B cell (primary cell): ENCODE measurements around the gene FBXL16. TPM values are rescaled to one million over a fixed set of nuclear protein-coding genes. Genes with fewer than 3 reads are reported as not detected.

Experiments
- ATAC-seq: fragments of 200-7000 bp; cut with Tn5 transposase; one replicate; pipeline ENCODE4 v1.10.0; 2021; ENCODE audit warnings: low read depth, mild to moderate bottlenecking, moderate number of reproducible peaks, moderate library complexity
- CTCF ChIA-PET: fragments of 350-600 bp; sonication (Branson Sonifier 250); formaldehyde crosslinking; loops from one replicate; lab custom pipeline; 2021; ENCODE audit warnings: antibody characterized with exemption, inconsistent platforms; lab: Charles Lee
- POLR2A ChIA-PET: fragments of 350-600 bp; sonication (Branson Sonifier 250); formaldehyde crosslinking; loops from one replicate; lab custom pipeline; 2021; ENCODE audit warnings: antibody characterized with exemption; lab: Charles Lee
- DNase-seq: peaks from one replicate; pipeline ENCODE4 v3.0.0; 2013
- H2AFZ ChIP-seq: 2 replicates; pipeline ENCODE4 v1.6.1; 2012; ENCODE audit warnings: mild to moderate bottlenecking, low read depth, low read length; ENCODE audit not compliant: insufficient read depth, poor library complexity, severe bottlenecking
- H3K27ac ChIP-seq, 2 donors: 1 replicate in 1 of 2; 2 replicates in 1 of 2; pipeline ENCODE4 v1.5.1; 2012 to 2013; ENCODE audit warnings: low read length in 2 of 2, mild to moderate bottlenecking in 2 of 2, moderate library complexity in 1 of 2
- H3K27me3 ChIP-seq, 4 experiments: fragments of 200-600 bp in 1 of 4; sonication (generic) in 1 of 4; replicated peaks in 1 of 4; 1 replicate in 2 of 4; 2 replicates in 2 of 4; pipeline versions ENCODE4 v1.6.1 to v1.7.0; 2013 to 2016; ENCODE audit warnings: low read length in 3 of 4, mild to moderate bottlenecking in 2 of 4, mixed read lengths in 1 of 4, moderate library complexity in 1 of 4; ENCODE audit not compliant: insufficient read depth in 4 of 4, control insufficient read depth in 3 of 4; ENCODE audit errors: control extremely low read depth in 1 of 4
- H3K36me3 ChIP-seq, 2 experiments: replicated peaks in 1 of 2; 1 replicate in 1 of 2; 2 replicates in 1 of 2; pipeline versions ENCODE4 v1.6.1 to v1.7.1; 2013; ENCODE audit warnings: low read length in 1 of 2; ENCODE audit not compliant: insufficient read depth in 2 of 2, control insufficient read depth in 1 of 2; ENCODE audit errors: control extremely low read depth in 1 of 2, extremely low read depth in 1 of 2
- H3K4me1 ChIP-seq, 2 donors: fragments of 200-600 bp in 1 of 2; sonication (generic) in 1 of 2; 1 replicate in 1 of 2; 2 replicates in 1 of 2; pipeline versions ENCODE4 v1.5.1 to v1.6.1; 2013 to 2017; ENCODE audit warnings: low read length in 2 of 2; ENCODE audit not compliant: control insufficient read depth in 2 of 2, insufficient read depth in 2 of 2
- H3K4me2 ChIP-seq: replicated peaks from 2 replicates; pipeline ENCODE3; 2012; ENCODE audit warnings: mild to moderate bottlenecking, low read depth, low read length; ENCODE audit not compliant: poor library complexity, severe bottlenecking
- H3K4me3 ChIP-seq, 5 experiments: fragments of 200-600 bp in 1 of 5; sonication (generic) in 1 of 5; 1 replicate in 3 of 5; 2 replicates in 2 of 5; pipeline versions ENCODE4 v1.5.1 to v1.7.0; 2011 to 2016; ENCODE audit warnings: low read length in 4 of 5, mild to moderate bottlenecking in 4 of 5, low read depth in 2 of 5, control low read depth in 1 of 5, moderate library complexity in 1 of 5; ENCODE audit not compliant: insufficient read depth in 1 of 5; ENCODE audit errors: control extremely low read depth in 1 of 5, extremely low read depth in 1 of 5
- H3K79me2 ChIP-seq: fragments of 200-600 bp; sonication (generic); one replicate; pipeline ENCODE4 v1.6.0; 2016; ENCODE audit warnings: low read length; ENCODE audit not compliant: control insufficient read depth, insufficient read depth
- H3K9ac ChIP-seq: fragments of 200-600 bp; sonication (generic); 2 replicates; pipeline ENCODE4 v1.6.1; 2017; ENCODE audit warnings: mild to moderate bottlenecking, low read length, moderate library complexity
- H3K9me3 ChIP-seq, 3 donors: one replicate each; pipeline versions ENCODE4 v1.6.1 to v1.7.1; 2013; ENCODE audit warnings: low read length in 2 of 3; ENCODE audit not compliant: control insufficient read depth in 2 of 3, insufficient read depth in 1 of 3; ENCODE audit errors: control extremely low read depth in 1 of 3
- H4K20me1 ChIP-seq: 2 replicates; pipeline ENCODE4 v1.6.0; 2012; ENCODE audit warnings: mild to moderate bottlenecking, low read length; ENCODE audit not compliant: insufficient read depth, control insufficient read depth, poor library complexity, severe bottlenecking
- H3K27ac Mint-ChIP-seq: one replicate; pipeline ENCODE4 v1.8.0; 2021; ENCODE audit warnings: mixed read lengths
- H3K27me3 Mint-ChIP-seq: one replicate; pipeline ENCODE4 v1.8.0; 2021; ENCODE audit warnings: mixed read lengths
- H3K4me1 Mint-ChIP-seq: one replicate; pipeline ENCODE4 v1.8.0; 2021; ENCODE audit warnings: mixed read lengths
- H3K4me3 Mint-ChIP-seq: one replicate; pipeline ENCODE4 v1.8.0; 2021; ENCODE audit warnings: mixed read lengths
- H3K9me3 Mint-ChIP-seq: one replicate; pipeline ENCODE4 v1.8.0; 2022; ENCODE audit warnings: mixed read lengths; ENCODE audit not compliant: insufficient read depth
- EZH2 ChIP-seq: IDR thresholded peaks from 2 replicates; pipeline ENCODE4 v1.6.1; 2012; ENCODE audit warnings: borderline replicate concordance, low read depth, mild to moderate bottlenecking, moderate library complexity, low read length; ENCODE audit not compliant: insufficient read depth, poor library complexity, severe bottlenecking
- WGBS: methylation state at CpG from one replicate; pipeline ENCODE4 v1.1.5; 2013; ENCODE audit warnings: missing lambda C conversion rate; ENCODE audit not compliant: insufficient coverage; 5-methylcytosine and 5-hydroxymethylcytosine counted together
- intact Hi-C: fragments of 100-400 bp; cut with micrococcal nuclease; formaldehyde crosslinking; loops from one replicate; pipeline ENCODE4 v1.10.0; 2022
- polyA plus RNA-seq: library from polyadenylated mRNA; depleted of rRNA; stranded (reverse); fragments of >200 nt; gene quantifications from 2 replicates; pipeline ENCODE4 v1.2.3, GENCODE V29; 2012
- total RNA-seq, 2 donors: library from RNA; stranded (reverse); fragments of 120-200 nt in 1 of 2; gene quantifications; 1 replicate in 1 of 2; 2 replicates in 1 of 2; pipeline versions ENCODE4 v1.2.3 to v1.2.4, GENCODE V29; 2013 to 2022
- TF ChIP-seq, protein P1 (sequence below): fragments of 200-600 bp; IDR thresholded peaks from one replicate; pipeline ENCODE4 v1.8.0; 2022; ENCODE audit warnings: antibody characterized with exemption, mild to moderate bottlenecking

The FBXL16 gene
- total and polyA plus RNA-seq, 2 donors (not counting 1 experiment from before 2014, with no cell fraction given), result 2.2 to 5.8 TPM

- Mint-ChIP-seq H3K9me3 (no peaks in the 10 kb centered on the region), H3K27ac (no peak overlapping the region), H3K4me3 (peak overlapping the region; percentile 79), H3K4me1 (peaks cover 19% of the 10 kb centered on the region), H3K27me3 (no peaks in the 10 kb centered on the region)
- Histone ChIP-seq H3K27ac (peak overlapping the region; percentile 19 to 33), H3K4me2 (peak overlapping the region; percentile 97), H3K36me3 (peaks cover 0 to 5% of the 10 kb centered on the region in 2 experiments), H3K79me2 (no peaks in the 10 kb centered on the region), H3K27me3 (no peaks in the 10 kb centered on the region), H2AFZ (peak overlapping the region; percentile 62), H3K9ac (peak overlapping the region; percentile 86), H3K4me1 (peaks cover 17 to 36% of the 10 kb centered on the region in 2 donors), H3K9me3 (peaks cover 0 to 3% (median 0%) of the 10 kb centered on the region in 3 donors), H4K20me1 (peaks cover 23% of the 10 kb centered on the region), H3K4me3 (peak overlapping the region in 2 of 5 experiments; percentile 44 to 77)
- 35% methylated on average over 9 of the region's 9 CpGs for WGBS
- CTCF ChIA-PET, result interaction anchor here (1.5 kb wide), 1 partner anchor 10 kb away, joined by 8 read pairs; no protein-coding TSS in a partner anchor
- peak; percentile 50 for DNase-seq
- TF ChIP-seq, protein P1, sequence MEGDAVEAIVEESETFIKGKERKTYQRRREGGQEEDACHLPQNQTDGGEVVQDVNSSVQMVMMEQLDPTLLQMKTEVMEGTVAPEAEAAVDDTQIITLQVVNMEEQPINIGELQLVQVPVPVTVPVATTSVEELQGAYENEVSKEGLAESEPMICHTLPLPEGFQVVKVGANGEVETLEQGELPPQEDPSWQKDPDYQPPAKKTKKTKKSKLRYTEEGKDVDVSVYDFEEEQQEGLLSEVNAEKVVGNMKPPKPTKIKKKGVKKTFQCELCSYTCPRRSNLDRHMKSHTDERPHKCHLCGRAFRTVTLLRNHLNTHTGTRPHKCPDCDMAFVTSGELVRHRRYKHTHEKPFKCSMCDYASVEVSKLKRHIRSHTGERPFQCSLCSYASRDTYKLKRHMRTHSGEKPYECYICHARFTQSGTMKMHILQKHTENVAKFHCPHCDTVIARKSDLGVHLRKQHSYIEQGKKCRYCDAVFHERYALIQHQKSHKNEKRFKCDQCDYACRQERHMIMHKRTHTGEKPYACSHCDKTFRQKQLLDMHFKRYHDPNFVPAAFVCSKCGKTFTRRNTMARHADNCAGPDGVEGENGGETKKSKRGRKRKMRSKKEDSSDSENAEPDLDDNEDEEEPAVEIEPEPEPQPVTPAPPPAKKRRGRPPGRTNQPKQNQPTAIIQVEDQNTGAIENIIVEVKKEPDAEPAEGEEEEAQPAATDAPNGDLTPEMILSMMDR, result no peak
- TF ChIP-seq EZH2, result no peak
- POLR2A ChIA-PET, result interaction anchor here (0.6 to 2.2 kb wide), 2 partner anchors 11 to 28 kb away, joined by 7 to 11 read pairs; partner anchors contain the start of gene METRN
- intact Hi-C loops, result loop anchor here (5.0 kb wide), 1 partner anchor 886 kb away; the partner anchor contains the start of genes CRAMP1 and IFT140
- ATAC-seq, result no peak
Measured at GRCh38 chr16:726188-726437, 20.5 kb upstream of the FBXL16 start.

- H3K4me3 ChIP-seq, result no peak overlapping the region
- Mint-ChIP-seq H3K27ac (peak overlapping the region; percentile 20), H3K27me3 (no peaks in the 10 kb centered on the region), H3K9me3 (no peaks in the 10 kb centered on the region), H3K4me3 (peak overlapping the region; percentile 79), H3K4me1 (peaks cover 19% of the 10 kb centered on the region)
- DNase-seq, result peak; percentile 46
- H3K9ac ChIP-seq, result no peak overlapping the region
- H3K4me2 ChIP-seq, result peak overlapping the region; percentile 97
- peaks cover 0 to under 1% of the 10 kb centered on the region in 2 experiments for H3K36me3 ChIP-seq
- intact Hi-C loops, result loop anchor here (5.0 kb wide), 1 partner anchor 887 kb away; the partner anchor contains the start of genes CRAMP1 and IFT140
- no peak overlapping the region for H2AFZ ChIP-seq
- TF ChIP-seq, protein P1, result no peak
- no peak for TF ChIP-seq EZH2
- ChIA-PET CTCF (interaction anchor here (0.9 to 1.5 kb wide), 3 partner anchors 10 to 13 kb away, joined by 3 to 8 read pairs (median 5); partner anchors contain the start of gene METRN), POLR2A (interaction anchor here (0.6 to 2.2 kb wide), 2 partner anchors 10 to 27 kb away, joined by 7 to 11 read pairs; partner anchors contain the start of gene METRN)
- H3K4me1 ChIP-seq, result peaks cover 17 to 38% of the 10 kb centered on the region in 2 donors
- no peak for ATAC-seq
- H3K27ac ChIP-seq, result peak overlapping the region in 1 of 2 donors; percentile 33
- 87% methylated on average over 23 of the region's 23 CpGs for WGBS
- H3K27me3 ChIP-seq, result no peaks in the 10 kb centered on the region
- peaks cover 0 to 3% (median 0%) of the 10 kb centered on the region in 3 donors for H3K9me3 ChIP-seq
- H3K79me2 ChIP-seq, result no peaks in the 10 kb centered on the region
- H4K20me1 ChIP-seq, result peaks cover 23% of the 10 kb centered on the region
Measured at GRCh38 chr16:725463-726187, 20.0 kb upstream of the FBXL16 start.
